Fibroblast of skin of scalp (primary cell): ENCODE measurements around the gene HEYL. TPM values are rescaled to one million over a fixed set of nuclear protein-coding genes. Genes with fewer than 3 reads are reported as not detected.

Source experiments
- DNase-seq: peaks from one replicate; pipeline ENCODE4 v3.0.0-alpha.2; 2013
- polyA plus RNA-seq, 2 experiments: library from polyadenylated mRNA; unstranded; fragments of 120-200 nt; gene quantifications; one replicate each; pipeline ENCODE4 v1.2.1, GENCODE V29; 2013; ENCODE audit not compliant: insufficient read length in 2 of 2

HEYL gene
- 4.3 TPM for polyA plus RNA-seq (2013, experiment 1 of 2; ENCODE audit: insufficient read length)
- 5.2 TPM for polyA plus RNA-seq (2013, experiment 2 of 2; ENCODE audit: insufficient read length)

GRCh38 chr1:39639305-39640130, at the start of gene HEYL:
Gene HEYL, minus strand, starts transcription at chr1:39639643. Its CDS starts 18 bp downstream, at chr1:39639625.
- peak; percentile 48 for DNase-seq

GRCh38 chr1:39689214-39689613, 49.8 kb upstream of the HEYL start:
- no peak for DNase-seq

- no peak for DNase-seq
Measured at GRCh38 chr1:39688706-39689105, 49.3 kb upstream of the HEYL start.

GRCh38 chr1:39687243-39687642, 47.8 kb upstream of the HEYL start:
- DNase-seq: no peak

- no peak for DNase-seq
Measured at GRCh38 chr1:39685071-39685470, 45.6 kb upstream of the HEYL start.

GRCh38 chr1:39684313-39684664, 44.8 kb upstream of the HEYL start:
- no peak for DNase-seq

GRCh38 chr1:39683591-39684312, 44.3 kb upstream of the HEYL start:
- DNase-seq: no peak

- DNase-seq: no peak
Measured at GRCh38 chr1:39681999-39682398, 42.6 kb upstream of the HEYL start.

GRCh38 chr1:39681294-39681693, 41.9 kb upstream of the HEYL start:
- DNase-seq: no peak

- DNase-seq: no peak
Measured at GRCh38 chr1:39680751-39681150, 41.3 kb upstream of the HEYL start.

GRCh38 chr1:39679821-39680220, 40.4 kb upstream of the HEYL start:
- DNase-seq: no peak

GRCh38 chr1:39678889-39679288, 39.4 kb upstream of the HEYL start:
- DNase-seq: no peak

GRCh38 chr1:39677645-39678044, 38.2 kb upstream of the HEYL start:
- no peak for DNase-seq

GRCh38 chr1:39676948-39677548, 37.6 kb upstream of the HEYL start:
- no peak for DNase-seq

GRCh38 chr1:39675220-39675619, 35.8 kb upstream of the HEYL start:
- no peak for DNase-seq

- no peak for DNase-seq
Measured at GRCh38 chr1:39673215-39673614, 33.8 kb upstream of the HEYL start.

GRCh38 chr1:39672551-39672947, 33.1 kb upstream of the HEYL start:
- no peak for DNase-seq

- peak; percentile 12 for DNase-seq
Measured at GRCh38 chr1:39671793-39672550, 32.5 kb upstream of the HEYL start, which contains the start of gene NT5C1A. Gene NT5C1A, minus strand, starts transcription at chr1:39672107. Its CDS starts 69 bp downstream, at chr1:39672038.

- DNase-seq: no peak
Measured at GRCh38 chr1:39671433-39671792, 32.0 kb upstream of the HEYL start.

- DNase-seq: no peak
Measured at GRCh38 chr1:39670689-39671088, 31.2 kb upstream of the HEYL start.

- no peak for DNase-seq
Measured at GRCh38 chr1:39668894-39669293, 29.5 kb upstream of the HEYL start.

GRCh38 chr1:39668111-39668510, 28.7 kb upstream of the HEYL start:
- no peak for DNase-seq

- no peak for DNase-seq
Measured at GRCh38 chr1:39666772-39667171, 27.3 kb upstream of the HEYL start.
